ENCODE measurements around the gene RERE. TPM values are rescaled to one million over a fixed set of nuclear protein-coding genes. Genes with fewer than 3 reads are reported as not detected.

Gene RERE
- total RNA-seq, 1 experiment from 2014 or later: 161 TPM

- H3K36me3 Mint-ChIP-seq: no peaks in the 10 kb centered on the region
- ChIA-PET CTCF (interaction anchor here (0.8 to 1.7 kb wide), 3 partner anchors 10 to 23 kb away, joined by 3 to 7 read pairs (median 5); no protein-coding TSS in a partner anchor), POLR2A (interaction anchor here (0.7 kb wide), 1 partner anchor 161 kb away, joined by 3 read pairs; no protein-coding TSS in a partner anchor)
- H3K9me3 Mint-ChIP-seq: peaks cover 3% of the 10 kb centered on the region; the same call in 1 of the 2 replicates
- H3K27me3 Mint-ChIP-seq (ENCODE audit: low read depth): 0 out of 2 replicates have a peak, but pooled peaks cover 3% of the 10 kb centered on the region
- no peak for TF ChIP-seq HMGA2 (CRISPR knock-in tag; IDR thresholded peaks at IDR 0.05)
- TF ChIP-seq FOXP4 (CRISPR knock-in tag; IDR thresholded peaks at IDR 0.05): no peak
- TF ChIP-seq ZNF396 (CRISPR knock-in tag; IDR thresholded peaks at IDR 0.05; ENCODE audit: borderline replicate concordance): no peak
- no peak for TF ChIP-seq KAT7 (CRISPR knock-in tag; IDR thresholded peaks at IDR 0.05; ENCODE audit: borderline replicate concordance)
- TF ChIP-seq ZNF281 (CRISPR knock-in tag; IDR thresholded peaks at IDR 0.05): no peak
- no peak for TF ChIP-seq JUN (CRISPR knock-in tag; IDR thresholded peaks at IDR 0.05)
- no peak for TF ChIP-seq ZNF138 (CRISPR knock-in tag; conservative IDR thresholded peaks at IDR 0.05)
- TF ChIP-seq NFYB (CRISPR knock-in tag; conservative IDR thresholded peaks at IDR 0.05; ENCODE audit: low read depth): no peak
- no peak for TF ChIP-seq GTF2I (CRISPR knock-in tag; conservative IDR thresholded peaks at IDR 0.05)
- no peak for TF ChIP-seq STAT6 (CRISPR knock-in tag; conservative IDR thresholded peaks at IDR 0.05; ENCODE audit: low read depth)
- H3K4me3 Mint-ChIP-seq: no peak overlapping the region
- H3K4me1 Mint-ChIP-seq: peaks cover 27% of the 10 kb centered on the region
- ATAC-seq (peak; percentile 29), DNase-seq (ENCODE audit: low spot score) (no peak)
- peak overlapping the region; percentile 15; the same call in 1 of the 2 replicates for H3K27ac Mint-ChIP-seq
Measured at GRCh38 chr1:8825985-8826481, 8.6 kb upstream of the RERE start.

DNA sequence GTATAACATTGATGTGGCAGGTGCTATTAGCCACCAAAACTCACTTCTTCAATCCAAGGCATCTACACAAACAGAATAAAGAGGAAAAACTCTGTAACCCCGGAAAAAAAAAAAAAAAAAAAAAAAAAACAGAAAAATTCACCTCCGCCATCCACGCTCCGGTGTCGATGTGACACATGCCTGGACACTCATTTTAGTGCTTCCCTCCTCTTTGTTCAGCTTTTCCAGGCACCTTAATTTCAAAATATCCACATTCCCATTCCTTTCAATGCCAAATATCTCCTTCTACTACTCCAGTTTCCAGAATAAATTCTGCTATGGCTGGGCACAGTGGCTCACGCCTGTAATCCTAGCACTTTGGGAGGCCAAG lies 5.8 kb upstream of the RERE start:
- Mint-ChIP-seq H3K4me1 (peaks cover 33% of the 10 kb centered on the region), H3K27ac (peak overlapping the region; percentile 91), H3K36me3 (no peaks in the 10 kb centered on the region), H3K27me3 (ENCODE audit: low read depth) (0 out of 2 replicates have a peak, but pooled peaks cover 3% of the 10 kb centered on the region), H3K9me3 (peaks cover 3% of the 10 kb centered on the region; the same call in 1 of the 2 replicates), H3K4me3 (no peak overlapping the region)
- ChIA-PET POLR2A (no interaction called here), CTCF (interaction anchor here (5.7 kb wide), 1 partner anchor 26 kb away, joined by 45 read pairs; no protein-coding TSS in a partner anchor)
- ATAC-seq: no peak
- no peak for DNase-seq (ENCODE audit: low spot score)
- no peak for TF ChIP-seq STAT6 (CRISPR knock-in tag; conservative IDR thresholded peaks at IDR 0.05; ENCODE audit: low read depth)
- TF ChIP-seq ZNF512 (CRISPR knock-in tag; IDR thresholded peaks at IDR 0.05; ENCODE audit: borderline replicate concordance): no peak
- TF ChIP-seq IRF2 (CRISPR knock-in tag; IDR thresholded peaks at IDR 0.05; ENCODE audit: borderline replicate concordance, low read depth): no peak
- TF ChIP-seq OVOL2 (CRISPR knock-in tag; IDR thresholded peaks at IDR 0.05; ENCODE audit: borderline replicate concordance): no peak
- TF ChIP-seq, protein P1, sequence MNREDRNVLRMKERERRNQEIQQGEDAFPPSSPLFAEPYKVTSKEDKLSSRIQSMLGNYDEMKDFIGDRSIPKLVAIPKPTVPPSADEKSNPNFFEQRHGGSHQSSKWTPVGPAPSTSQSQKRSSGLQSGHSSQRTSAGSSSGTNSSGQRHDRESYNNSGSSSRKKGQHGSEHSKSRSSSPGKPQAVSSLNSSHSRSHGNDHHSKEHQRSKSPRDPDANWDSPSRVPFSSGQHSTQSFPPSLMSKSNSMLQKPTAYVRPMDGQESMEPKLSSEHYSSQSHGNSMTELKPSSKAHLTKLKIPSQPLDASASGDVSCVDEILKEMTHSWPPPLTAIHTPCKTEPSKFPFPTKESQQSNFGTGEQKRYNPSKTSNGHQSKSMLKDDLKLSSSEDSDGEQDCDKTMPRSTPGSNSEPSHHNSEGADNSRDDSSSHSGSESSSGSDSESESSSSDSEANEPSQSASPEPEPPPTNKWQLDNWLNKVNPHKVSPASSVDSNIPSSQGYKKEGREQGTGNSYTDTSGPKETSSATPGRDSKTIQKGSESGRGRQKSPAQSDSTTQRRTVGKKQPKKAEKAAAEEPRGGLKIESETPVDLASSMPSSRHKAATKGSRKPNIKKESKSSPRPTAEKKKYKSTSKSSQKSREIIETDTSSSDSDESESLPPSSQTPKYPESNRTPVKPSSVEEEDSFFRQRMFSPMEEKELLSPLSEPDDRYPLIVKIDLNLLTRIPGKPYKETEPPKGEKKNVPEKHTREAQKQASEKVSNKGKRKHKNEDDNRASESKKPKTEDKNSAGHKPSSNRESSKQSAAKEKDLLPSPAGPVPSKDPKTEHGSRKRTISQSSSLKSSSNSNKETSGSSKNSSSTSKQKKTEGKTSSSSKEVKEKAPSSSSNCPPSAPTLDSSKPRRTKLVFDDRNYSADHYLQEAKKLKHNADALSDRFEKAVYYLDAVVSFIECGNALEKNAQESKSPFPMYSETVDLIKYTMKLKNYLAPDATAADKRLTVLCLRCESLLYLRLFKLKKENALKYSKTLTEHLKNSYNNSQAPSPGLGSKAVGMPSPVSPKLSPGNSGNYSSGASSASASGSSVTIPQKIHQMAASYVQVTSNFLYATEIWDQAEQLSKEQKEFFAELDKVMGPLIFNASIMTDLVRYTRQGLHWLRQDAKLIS (CRISPR knock-in tag; IDR thresholded peaks at IDR 0.05; ENCODE audit: borderline replicate concordance): no peak
- no peak for TF ChIP-seq FOXP1 (CRISPR knock-in tag; IDR thresholded peaks at IDR 0.05; ENCODE audit: borderline replicate concordance)
- TF ChIP-seq, protein P2, sequence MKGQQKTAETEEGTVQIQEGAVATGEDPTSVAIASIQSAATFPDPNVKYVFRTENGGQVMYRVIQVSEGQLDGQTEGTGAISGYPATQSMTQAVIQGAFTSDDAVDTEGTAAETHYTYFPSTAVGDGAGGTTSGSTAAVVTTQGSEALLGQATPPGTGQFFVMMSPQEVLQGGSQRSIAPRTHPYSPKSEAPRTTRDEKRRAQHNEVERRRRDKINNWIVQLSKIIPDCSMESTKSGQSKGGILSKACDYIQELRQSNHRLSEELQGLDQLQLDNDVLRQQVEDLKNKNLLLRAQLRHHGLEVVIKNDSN (CRISPR knock-in tag; IDR thresholded peaks at IDR 0.05): no peak
- TF ChIP-seq SMAD4 (CRISPR knock-in tag; IDR thresholded peaks at IDR 0.05): no peak

Data from WTC11 (cell line).